GM12891 (cell line): ENCODE measurements around the gene LRMDA.

ENCODE experiments used
- PAX5 ChIP-seq: IDR thresholded peaks from 2 replicates; pipeline ENCODE4 v1.6.1; 2011; ENCODE audit warnings: low read length, moderate library complexity, mild to moderate bottlenecking; ENCODE audit not compliant: insufficient read depth, severe bottlenecking
- POLR2A ChIP-seq: IDR thresholded peaks from 2 replicates; pipeline ENCODE4 v1.6.1; 2011; ENCODE audit warnings: low read depth, low read length, control low read depth
- POLR2AphosphoS5 ChIP-seq: IDR thresholded peaks from 2 replicates; pipeline ENCODE4 v1.6.1; 2011; ENCODE audit warnings: low read depth, low read length, control low read depth
- POU2F2 ChIP-seq: IDR thresholded peaks from 2 replicates; pipeline ENCODE4 v1.6.1; 2011; ENCODE audit warnings: low read depth, mild to moderate bottlenecking, control low read depth, low read length, moderate library complexity
- SPI1 ChIP-seq: IDR thresholded peaks from 2 replicates; pipeline ENCODE4 v1.6.1; 2011; ENCODE audit warnings: low read depth, low read length, control low read depth
- TAF1 ChIP-seq: IDR thresholded peaks from 2 replicates; pipeline ENCODE4 v1.6.1; 2011; ENCODE audit warnings: low read depth, low read length, control low read depth

DNA sequence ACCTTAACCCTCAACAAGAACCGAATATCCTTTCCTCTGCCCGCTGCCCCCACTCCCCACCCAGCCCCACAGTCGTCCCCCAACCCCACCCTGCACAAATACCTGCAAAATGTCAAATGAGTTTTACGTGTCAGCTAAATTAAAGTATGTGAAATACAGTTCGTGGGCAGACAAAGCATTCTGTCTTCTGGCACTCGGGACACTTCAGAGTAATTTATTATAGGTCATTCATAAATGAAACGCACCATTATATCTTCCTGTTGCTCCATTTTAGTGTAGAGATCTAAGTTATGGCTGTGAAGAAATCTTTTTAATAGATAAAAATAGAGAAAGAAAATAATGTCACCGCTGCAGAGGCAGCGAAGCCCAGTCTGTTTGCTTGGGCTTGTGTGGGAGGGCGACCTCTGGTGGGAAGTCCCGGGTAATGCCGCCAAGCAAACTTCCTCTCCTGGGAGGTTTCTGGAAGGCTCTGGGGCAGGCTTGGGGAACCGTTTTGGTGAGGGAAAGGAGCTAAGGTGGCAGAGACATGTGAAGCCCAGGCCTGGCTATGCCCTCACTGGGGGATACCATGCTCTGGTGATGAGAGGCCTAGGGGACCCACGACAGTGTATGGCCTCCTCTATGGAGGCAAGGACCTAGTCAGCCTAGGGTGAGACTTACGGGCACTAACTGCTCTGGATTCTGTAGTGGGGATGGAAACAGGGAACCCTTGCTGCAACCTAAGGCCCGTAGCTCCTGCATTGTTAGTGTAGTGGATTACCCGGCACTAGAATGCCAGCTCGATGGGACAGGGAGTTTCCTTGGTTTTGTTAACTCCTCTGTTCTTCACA is 604.9 kb downstream of the LRMDA start:
- TF ChIP-seq POLR2A (no peak), POLR2AphosphoS5 (no peak), TAF1 (no peak), SPI1 (peak; percentile 63), PAX5 (no peak), POU2F2 (no peak)
